ENCODE results near the gene TNFAIP8.
"Not testable (repeated sequence)": the region's sequence is repeated elsewhere in the genome, so short reads cannot be mapped to it uniquely, and the experiment has no call there.

The TNFAIP8 gene

DNA sequence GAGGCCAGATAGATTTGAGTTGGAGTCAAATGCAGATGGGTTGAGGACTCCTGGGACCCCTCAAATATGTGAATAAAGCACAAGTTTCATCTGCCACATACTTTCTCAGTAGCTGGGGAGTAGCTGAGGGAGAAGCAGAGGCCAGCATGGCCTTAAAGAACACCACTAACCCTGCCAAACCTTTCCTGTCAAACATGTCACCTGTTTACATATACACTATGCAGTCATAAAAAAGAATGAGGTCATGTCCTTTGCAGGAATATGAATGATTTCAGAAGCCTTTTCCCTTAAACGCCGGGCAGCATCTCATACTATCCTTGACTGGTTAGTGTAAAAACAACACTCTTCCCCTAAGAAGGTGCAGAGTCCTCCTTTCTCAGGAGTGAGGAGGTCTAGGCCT lies 71.2 kb downstream of the TNFAIP8 start:
- DNase-seq (ENCODE audit: low read depth): no peak

DNA sequence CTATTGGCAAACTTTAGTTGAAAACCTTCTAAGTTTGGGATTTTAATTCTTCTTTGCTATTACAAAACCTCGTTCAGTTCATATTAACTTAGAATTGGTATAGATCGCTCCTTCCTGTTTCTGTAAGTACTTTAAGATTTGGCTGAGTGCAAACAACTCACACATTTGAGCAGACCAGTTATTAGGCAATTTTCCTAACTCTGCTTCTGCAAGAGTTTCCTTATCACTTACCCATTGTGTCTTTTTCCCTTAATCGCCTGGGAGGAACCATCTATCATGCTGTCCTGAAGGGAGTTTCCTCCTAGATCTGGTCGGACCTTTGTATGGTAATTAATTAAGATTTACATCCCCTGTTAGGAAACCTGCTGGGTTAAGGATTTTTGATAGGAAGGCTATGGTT lies 71.8 kb downstream of the TNFAIP8 start:
- not testable (repeated sequence) for DNase-seq (ENCODE audit: low read depth)

DNA sequence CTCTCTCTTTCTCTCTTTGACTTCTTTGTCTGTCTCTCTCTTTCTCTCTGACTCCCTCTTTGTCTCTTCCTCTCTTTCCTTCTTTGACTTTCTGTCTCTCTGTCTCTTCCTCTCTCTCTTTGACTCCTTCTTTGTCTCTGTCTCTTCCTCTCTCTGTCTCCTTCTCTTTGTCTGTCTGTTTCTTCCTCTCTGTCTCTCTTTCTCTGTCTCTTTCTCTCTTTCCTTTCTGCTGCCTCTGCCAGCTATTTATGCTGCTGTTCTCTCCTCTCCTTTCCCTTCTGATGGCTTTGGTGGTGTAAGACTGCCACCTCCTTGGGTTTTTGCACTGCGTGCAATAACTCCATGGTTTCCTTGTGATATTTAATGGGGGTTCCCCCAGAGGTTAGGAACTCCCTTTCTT lies 72.3 kb downstream of the TNFAIP8 start:
- not testable (repeated sequence) for DNase-seq (ENCODE audit: low read depth)

DNA sequence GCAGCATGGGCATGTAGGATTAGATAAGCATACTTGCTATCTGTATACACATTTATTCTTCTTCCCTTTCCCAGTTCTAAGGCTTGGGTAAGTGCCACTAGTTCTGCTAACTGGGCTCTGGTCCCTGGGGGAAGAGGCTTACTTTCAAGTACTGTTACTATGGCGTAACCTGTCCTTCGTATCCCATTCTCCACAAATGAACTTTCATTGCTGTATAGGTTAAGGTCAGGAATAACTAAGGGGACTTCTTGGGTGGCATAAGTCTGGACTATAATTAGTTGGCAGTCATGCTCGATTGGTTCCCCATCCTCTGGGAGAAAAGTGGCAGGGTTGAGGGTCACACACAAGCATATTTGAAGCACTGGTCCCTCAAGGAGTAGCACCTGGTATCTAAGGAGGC lies 72.8 kb downstream of the TNFAIP8 start:
- not testable (repeated sequence) for DNase-seq (ENCODE audit: low read depth)

DNA sequence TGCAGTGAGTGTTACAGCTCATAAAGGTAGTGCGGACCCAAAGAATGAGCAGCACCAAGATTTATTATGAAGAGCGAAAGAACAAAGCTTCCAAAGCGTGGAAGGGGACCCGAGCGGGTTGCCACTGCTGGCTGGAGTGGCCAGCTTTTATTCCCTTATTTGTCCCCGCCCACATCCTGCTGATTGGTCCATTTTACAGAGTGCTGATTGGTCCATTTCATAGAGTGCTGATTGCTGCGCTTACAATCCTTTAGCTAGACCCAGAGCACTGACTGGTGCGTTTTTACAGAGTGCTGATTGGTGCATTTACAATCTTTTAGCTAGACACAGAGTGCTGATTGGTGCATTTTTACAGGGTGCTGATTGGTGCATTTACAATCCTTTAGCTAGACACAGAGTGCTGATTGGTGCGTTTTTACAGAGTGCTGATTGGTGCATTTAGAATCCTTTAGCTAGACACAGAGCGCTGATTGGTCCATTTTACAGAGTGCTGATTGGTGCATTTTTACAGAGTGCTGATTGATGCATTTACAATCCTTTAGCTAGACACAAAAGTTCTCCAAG lies 76.9 kb downstream of the TNFAIP8 start:
- not testable (repeated sequence) for DNase-seq (ENCODE audit: low read depth)

DNA sequence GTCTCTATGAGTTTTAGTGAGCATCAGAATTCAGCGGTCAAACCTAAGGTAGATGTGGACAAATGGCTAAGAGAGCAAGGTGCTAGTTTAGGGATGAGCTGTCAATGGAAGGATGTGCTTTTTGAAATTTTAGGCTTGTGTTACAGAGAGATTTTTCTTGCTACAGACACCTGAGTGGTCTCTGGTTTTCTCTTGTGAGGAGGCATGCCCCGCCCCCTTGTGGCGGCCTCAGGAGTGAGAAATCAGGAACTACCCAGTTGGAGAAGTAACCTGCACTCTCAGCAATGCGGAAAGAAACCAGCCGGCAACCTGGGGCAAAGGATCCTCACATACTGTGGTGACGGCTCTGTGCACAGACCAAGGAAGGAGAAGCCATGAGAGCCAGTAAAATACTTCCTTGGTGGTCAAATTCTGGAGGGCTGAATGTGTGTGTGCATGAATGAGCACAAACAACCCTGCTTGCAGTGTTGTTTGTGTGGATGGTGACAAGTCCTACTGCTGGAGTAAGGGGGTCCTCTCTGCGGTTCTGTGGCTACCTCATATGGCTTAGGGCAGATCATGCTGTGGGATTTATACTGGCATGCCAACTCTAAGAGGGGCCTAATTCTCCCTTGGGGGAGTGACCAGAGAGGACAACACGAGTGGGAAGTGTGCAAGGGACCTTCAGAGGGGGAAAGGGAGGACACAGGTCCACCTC lies 79.8 kb downstream of the TNFAIP8 start:
- peak; percentile 64 for DNase-seq (ENCODE audit: low read depth)

DNA sequence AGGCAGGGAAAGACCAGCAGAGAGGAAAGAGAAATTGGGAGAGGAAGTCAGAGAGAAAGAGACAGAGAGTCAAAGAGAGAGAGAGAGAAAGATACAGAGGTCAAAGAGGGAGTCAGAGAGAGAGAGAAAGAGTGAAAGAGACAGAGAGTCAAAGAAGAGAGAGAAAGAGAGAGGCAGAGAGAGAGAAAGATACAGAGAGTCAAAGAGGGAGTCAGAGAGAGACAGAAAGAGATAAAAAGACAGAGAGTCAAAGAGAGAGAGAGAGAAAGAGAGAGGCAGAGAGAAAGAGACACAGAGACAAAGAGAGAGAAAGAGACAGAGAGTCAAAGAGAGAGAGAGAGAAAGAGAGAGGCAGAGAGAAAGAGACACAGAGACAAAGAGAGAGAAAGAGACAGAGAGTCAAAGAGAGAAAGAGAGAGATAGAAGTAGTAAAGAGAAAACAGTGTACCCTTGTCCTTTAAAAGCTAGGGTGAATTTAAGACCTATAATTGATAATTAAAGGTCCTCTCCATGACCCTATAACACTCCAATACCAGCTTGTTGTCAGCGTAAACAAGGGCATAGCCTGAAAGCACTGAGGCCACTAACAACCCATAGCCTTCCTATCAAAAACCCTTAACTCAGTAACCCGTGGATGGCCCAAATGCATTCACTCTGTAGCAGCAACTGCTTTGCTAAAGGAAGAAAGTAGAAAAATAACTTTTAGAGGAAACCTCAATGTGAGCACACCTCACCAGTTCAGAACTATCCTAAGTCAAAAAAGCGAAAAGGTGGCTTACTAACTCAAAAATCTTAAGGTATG lies 82.2 kb downstream of the TNFAIP8 start:
- DNase-seq (ENCODE audit: low read depth): not testable (repeated sequence)

DNA sequence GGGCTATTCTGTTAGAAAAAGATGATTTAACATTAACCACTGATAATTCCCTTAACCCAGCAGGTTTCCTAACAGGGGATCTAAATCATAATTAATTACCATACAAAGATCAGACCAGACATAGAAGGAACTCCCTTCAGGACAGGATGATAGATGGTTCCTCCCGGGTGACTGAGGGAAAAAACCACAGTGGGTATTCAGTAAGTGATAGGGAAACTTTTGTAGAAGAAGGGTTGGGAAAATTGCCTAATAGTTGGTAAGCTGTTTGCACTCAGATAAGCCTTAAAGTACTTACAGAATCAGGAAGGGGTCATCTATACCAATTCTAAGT lies 82.7 kb downstream of the TNFAIP8 start:
- DNase-seq (ENCODE audit: low read depth): not testable (repeated sequence)

DNA sequence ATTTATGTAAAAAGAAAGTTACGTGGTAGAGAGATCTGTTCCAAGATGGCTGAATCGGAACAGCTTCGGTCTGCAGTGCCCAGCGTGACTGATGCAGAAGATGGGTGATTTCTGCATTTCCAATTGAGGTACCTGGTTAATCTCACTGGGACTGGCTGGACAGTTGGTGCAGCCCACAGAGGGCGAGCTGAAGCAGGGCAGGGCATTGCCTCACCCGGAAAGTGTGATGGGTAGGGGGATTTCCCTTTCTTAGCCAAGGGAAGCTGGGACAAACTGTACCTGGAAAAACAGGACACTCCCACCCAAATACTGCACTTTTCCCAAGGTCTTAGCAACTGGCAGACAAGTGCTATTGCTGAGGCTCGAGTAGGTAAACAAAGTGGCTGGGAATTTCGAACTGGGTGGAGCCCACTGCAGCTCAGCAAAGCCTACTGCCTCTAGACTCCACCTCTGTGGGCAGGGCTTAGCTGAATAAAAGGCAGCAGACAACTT lies 83.4 kb downstream of the TNFAIP8 start:
- no peak for DNase-seq (ENCODE audit: low read depth)

DNA sequence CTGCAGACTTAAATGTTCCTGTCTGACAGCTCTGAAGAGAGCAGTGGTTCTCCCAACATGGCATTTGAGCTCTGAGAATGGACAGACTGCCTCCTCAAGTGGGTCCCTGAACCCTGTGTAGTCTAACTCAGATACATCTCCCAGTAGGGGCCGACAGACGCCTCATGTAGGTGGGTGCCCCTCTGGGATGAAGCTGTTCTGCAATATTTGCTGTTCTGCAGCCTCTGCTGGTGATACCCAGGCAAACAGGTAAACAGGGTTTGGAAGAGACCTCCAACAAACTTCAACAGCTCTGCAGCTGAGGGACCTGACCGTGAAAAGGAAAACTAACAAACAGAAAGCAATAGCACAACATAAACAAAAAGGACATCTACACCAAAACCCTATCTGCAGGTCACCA lies 83.8 kb downstream of the TNFAIP8 start:
- not testable (repeated sequence) for DNase-seq (ENCODE audit: low read depth)

DNA sequence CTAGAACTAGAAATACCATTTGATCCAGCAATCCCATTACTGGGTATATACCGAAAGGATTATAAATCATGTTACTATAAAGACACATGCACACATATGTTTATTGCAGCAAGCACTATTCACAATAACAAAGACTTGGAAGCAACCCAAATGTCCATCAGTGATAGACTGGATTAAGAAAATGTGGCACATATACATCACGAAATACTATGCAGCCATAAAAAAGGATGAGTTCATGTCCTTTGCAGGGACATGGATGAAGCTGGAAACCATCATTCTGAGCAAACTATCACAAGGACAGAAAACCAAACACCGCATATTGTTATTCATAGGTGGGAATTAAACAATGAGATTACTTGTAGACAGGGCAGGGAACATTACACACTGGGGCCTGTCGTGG lies 88.8 kb downstream of the TNFAIP8 start:
- not testable (repeated sequence) for DNase-seq (ENCODE audit: low read depth)

DNA sequence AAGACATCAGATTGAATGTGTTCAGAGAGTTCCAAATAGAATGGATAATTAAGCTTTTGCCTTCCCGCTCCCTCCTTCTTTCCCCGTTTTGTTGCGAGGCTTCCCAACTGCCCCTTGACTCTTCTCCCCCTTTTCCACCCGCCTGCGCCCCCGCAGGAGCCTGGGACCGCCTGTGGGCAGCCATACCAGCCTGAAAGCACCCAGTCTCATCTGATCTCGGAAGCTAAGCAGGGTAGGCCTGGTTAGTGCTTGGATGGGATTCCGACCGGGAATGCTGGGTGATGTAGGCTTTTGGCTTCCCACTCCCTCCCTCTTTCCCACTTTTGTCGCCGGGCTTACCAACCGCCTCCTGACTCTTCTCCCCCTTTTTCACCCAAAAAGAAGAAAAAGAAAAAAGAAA lies 89.7 kb downstream of the TNFAIP8 start:
- DNase-seq (ENCODE audit: low read depth): no peak
